ENCODE measurements around the gene DLK1.

DNA sequence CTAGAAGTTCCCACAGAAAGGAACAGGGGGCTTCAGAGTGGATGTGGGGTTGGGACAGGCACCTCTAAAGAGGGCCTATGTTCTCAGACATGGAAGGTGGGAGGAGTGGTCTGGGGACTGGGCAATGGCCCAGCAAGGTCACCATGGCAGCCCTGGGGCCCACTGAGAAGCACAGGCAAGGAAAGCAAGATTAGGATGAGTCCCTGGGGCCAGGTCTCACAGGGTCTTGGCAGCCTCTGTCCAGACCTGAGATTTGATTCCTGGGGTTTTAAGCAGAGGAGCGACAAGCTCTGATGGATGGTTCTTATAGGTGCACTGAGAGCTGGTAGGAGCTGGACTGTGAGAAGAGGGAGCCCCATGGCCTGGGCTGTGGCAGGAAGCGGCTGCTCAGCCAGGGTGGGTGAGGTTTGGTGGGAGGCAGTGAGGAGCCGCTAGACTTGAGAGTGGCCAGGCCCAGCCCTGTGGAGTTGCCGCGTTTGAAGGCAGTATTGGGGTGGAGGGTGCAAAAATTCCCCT lies 44.0 kb downstream of the DLK1 start:
- TF ChIP-seq, protein P1, sequence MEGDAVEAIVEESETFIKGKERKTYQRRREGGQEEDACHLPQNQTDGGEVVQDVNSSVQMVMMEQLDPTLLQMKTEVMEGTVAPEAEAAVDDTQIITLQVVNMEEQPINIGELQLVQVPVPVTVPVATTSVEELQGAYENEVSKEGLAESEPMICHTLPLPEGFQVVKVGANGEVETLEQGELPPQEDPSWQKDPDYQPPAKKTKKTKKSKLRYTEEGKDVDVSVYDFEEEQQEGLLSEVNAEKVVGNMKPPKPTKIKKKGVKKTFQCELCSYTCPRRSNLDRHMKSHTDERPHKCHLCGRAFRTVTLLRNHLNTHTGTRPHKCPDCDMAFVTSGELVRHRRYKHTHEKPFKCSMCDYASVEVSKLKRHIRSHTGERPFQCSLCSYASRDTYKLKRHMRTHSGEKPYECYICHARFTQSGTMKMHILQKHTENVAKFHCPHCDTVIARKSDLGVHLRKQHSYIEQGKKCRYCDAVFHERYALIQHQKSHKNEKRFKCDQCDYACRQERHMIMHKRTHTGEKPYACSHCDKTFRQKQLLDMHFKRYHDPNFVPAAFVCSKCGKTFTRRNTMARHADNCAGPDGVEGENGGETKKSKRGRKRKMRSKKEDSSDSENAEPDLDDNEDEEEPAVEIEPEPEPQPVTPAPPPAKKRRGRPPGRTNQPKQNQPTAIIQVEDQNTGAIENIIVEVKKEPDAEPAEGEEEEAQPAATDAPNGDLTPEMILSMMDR (optimal IDR thresholded peaks at IDR 0.05 in 1 of 3, IDR thresholded peaks at IDR 0.05 in 1 of 3, conservative IDR thresholded peaks at IDR 0.05 in 1 of 3; ENCODE audit: extremely low read depth in 1 of 3, insufficient read depth in 2 of 3, low read length in 3 of 3) = no peak
- no peak for TF ChIP-seq EZH2 (IDR thresholded peaks at IDR 0.05; ENCODE audit: low read length)
